VCaP (cell line): ENCODE data around the gene IGSF11.

Experiments used
- H3K27ac ChIP-seq: fragments of 450-650 bp; 2 replicates; pipeline ENCODE4 v1.5.1; 2017
- TF ChIP-seq, protein P1 (sequence below): fragments of 450-650 bp; conservative IDR thresholded peaks from 2 replicates; pipeline ENCODE4 v1.5.1; 2017; ENCODE audit warnings: mild to moderate bottlenecking, moderate library complexity

Gene IGSF11

DNA sequence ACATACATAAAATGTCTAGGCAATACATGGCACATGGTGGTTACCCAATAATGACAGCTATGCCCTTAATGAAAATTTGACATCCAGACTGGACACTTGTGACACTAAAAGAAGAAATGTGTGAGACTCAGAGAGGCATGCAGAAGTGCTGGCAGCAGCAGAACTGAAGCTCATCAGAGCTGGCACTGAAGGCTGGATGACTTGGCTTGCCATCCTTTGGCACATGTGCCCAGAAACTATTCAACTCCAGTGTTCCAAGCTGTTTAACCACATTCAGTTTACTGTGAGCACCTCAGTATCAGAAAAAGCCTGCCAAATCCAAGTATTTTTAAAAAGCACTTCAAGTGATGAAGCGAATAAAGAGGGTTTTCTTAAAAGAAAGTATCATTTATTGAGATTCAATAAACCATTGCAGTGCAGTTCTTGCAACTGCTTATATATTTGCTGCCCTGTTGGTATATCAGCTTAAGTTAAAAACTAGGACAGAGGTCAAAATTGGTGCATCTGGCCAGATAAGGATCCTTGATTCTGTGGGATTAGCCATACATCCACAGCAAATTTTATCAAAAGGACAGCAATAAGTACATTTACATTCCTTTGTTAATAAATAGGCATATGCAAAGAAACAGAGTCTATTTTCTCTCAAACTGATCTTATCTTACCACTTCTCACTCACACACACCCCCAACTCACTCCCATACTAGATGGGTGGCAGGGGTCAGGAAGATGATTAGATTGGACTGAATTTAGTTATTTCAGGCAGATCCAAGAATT lies 15.8 kb downstream of the IGSF11 start:
- H3K27ac ChIP-seq, result no peak overlapping the region
- TF ChIP-seq, protein P1, sequence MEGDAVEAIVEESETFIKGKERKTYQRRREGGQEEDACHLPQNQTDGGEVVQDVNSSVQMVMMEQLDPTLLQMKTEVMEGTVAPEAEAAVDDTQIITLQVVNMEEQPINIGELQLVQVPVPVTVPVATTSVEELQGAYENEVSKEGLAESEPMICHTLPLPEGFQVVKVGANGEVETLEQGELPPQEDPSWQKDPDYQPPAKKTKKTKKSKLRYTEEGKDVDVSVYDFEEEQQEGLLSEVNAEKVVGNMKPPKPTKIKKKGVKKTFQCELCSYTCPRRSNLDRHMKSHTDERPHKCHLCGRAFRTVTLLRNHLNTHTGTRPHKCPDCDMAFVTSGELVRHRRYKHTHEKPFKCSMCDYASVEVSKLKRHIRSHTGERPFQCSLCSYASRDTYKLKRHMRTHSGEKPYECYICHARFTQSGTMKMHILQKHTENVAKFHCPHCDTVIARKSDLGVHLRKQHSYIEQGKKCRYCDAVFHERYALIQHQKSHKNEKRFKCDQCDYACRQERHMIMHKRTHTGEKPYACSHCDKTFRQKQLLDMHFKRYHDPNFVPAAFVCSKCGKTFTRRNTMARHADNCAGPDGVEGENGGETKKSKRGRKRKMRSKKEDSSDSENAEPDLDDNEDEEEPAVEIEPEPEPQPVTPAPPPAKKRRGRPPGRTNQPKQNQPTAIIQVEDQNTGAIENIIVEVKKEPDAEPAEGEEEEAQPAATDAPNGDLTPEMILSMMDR, result no peak

DNA sequence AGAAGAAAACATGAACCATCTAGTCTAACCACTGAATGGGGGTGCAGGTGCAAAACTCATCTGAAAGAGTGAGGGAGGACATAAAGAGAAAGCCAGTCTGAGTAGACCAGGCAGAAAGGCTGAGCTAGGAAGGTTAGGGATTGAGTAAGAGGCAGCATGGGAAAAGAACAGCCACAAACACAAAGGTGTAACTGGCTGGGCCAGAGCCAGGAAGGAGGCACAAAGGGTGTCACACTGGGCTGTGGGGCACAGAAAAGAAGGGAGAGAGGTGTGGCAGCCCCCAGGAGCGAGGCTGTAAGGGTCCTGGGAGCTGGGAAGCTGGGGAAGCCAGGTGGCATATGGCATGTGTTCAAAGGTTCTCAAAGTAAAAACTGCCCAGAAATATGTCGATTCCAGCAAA lies 18.7 kb downstream of the IGSF11 start:
- H3K27ac ChIP-seq, result no peak overlapping the region
- TF ChIP-seq, protein P1, result no peak

DNA sequence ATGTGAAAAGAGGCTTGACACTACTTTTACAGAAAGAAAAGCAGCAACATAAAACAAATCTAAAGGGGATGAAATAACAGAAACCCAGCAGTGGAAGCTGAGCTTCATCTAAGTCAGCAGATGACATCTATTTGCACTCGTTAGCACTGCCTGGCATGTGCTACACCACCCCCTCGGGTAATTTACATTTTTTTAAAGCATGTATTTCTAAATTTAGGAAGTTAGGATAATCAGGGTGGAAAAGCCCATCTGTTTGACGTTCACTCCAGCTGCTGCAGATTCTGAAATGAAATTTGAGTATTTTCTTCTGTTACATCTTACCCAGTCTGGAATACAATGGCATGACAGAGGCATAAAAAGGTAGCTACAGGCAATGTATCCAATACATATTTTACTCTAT lies 20.7 kb downstream of the IGSF11 start:
- TF ChIP-seq, protein P1, result no peak
- H3K27ac ChIP-seq, result no peak overlapping the region

DNA sequence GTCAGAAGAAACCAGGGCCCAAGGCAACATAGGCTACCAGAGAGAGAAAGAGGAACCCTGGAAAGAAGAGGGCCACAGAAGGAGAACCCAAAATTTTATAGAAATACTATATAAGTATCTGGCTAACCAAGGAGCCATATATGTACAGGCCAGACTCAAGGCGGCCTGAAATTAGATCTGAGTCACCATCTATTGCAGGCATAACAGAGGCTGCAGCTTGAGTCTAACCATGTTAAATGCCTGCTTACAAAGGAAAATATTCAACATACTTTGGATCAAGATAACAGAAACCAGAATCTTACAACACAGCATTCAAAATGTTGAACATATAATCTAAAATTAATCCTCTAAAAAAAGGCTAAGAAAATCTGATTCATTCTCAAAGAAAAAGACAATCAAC lies 23.1 kb downstream of the IGSF11 start:
- no peak overlapping the region for H3K27ac ChIP-seq
- TF ChIP-seq, protein P1, result no peak

DNA sequence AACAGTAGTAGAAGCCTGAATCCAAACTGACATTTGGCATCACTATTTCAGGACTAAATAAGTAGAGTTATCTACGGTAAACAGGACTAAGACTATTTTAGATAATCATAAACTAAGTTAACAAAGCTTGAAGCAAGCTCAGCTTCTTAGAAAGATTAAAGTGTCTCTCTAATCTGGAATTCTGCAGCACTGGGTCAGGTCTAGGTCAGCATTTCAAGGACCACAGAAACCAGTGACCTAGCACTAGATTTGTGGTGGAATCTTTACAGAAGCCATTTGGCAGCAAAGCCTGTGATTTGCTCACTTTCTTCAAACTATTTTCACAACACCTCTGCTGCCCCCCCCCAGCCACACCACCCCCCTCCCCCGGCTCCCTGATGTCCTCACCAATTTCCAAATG lies 37.5 kb downstream of the IGSF11 start:
- no peak overlapping the region for H3K27ac ChIP-seq
- TF ChIP-seq, protein P1, result no peak

DNA sequence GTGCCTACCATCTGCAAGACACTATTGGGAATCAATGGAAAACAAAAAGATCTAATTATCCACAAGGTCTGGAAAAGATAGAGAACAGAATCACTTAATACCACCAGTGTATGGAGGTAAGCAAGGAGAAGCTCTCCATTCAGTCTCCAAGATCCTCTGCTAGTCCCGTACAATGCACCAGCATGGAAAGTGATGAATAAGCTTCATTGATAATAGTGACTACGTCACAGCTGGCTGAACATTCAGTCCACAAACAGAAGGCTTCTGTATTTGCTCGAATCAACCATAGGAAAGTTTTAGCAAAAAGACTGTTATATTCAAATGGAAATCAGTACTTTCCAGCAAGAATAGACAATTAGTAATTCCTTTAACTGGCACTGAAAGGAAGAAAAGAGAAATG lies 42.9 kb downstream of the IGSF11 start:
- H3K27ac ChIP-seq, result no peak overlapping the region
- TF ChIP-seq, protein P1, result no peak

DNA sequence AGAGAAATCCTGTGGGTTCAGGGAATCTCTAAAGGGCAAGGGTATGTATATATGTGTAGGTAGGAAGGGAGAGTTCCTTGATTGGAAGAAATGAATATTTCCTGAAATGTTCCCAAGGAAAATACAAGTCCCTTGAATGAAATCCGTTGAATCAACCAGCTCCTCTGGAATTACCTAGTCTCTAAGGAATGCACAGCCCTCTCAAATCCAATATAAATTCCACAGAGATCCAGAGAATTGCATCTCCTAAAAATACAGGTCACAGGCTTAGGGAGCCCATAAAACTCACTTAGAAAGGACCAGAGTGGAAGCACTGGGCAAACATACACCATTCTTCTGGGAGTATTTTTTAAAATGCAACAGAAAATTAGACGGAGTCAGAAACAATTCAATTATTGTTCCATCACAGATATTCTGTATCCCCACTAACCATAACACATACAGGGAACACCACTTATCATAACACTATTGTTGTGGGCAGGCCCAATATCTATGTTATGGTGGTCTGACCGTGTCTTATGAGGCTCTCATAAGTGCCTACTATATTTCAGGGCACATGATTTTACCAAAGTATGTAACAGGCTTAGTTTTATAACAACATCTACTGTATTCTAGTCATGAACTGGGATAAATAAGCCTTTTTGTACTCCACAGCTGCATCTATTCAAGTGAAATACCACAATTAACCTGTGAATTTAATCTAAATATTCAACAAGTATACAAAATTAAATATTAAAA lies 43.7 kb downstream of the IGSF11 start:
- TF ChIP-seq, protein P1, result no peak
- H3K27ac ChIP-seq, result no peak overlapping the region
